Dedifferentiated amniotic fluid mesenchymal stem cell (primary cell): ENCODE data around the gene COQ8A.
"Not testable (repeated sequence)": the region's sequence is repeated elsewhere in the genome, so short reads cannot be mapped to it uniquely, and the experiment has no call there.

Experiments used
- DNase-seq: peaks from one replicate; pipeline ENCODE4 v3.0.0-alpha.2; 2016; ENCODE audit errors: extremely low spot score

COQ8A gene

GRCh38 chr1:226951286-226952117 is 11.4 kb downstream of the COQ8A start:
- DNase-seq = no peak

- DNase-seq = no peak
Measured at GRCh38 chr1:226952118-226952441, 12.0 kb downstream of the COQ8A start.

GRCh38 chr1:226953175-226953800 is 13.2 kb downstream of the COQ8A start:
- DNase-seq = no peak

- no peak for DNase-seq
Measured at GRCh38 chr1:226954337-226954736, 14.2 kb downstream of the COQ8A start.

GRCh38 chr1:226954777-226955176 is 14.7 kb downstream of the COQ8A start:
- no peak for DNase-seq

- not testable (repeated sequence) for DNase-seq
Measured at GRCh38 chr1:226955857-226956256, 15.8 kb downstream of the COQ8A start.

- no peak for DNase-seq
Measured at GRCh38 chr1:226956942-226957713, 17.0 kb downstream of the COQ8A start.

GRCh38 chr1:226957714-226958113 is 17.6 kb downstream of the COQ8A start:
- no peak for DNase-seq

- DNase-seq = no peak
Measured at GRCh38 chr1:226958300-226958699, 18.2 kb downstream of the COQ8A start.

- no peak for DNase-seq
Measured at GRCh38 chr1:226960256-226960655, 20.2 kb downstream of the COQ8A start.

- no peak for DNase-seq
Measured at GRCh38 chr1:226960944-226961765, 21.1 kb downstream of the COQ8A start.

GRCh38 chr1:226962421-226963391 is 22.6 kb downstream of the COQ8A start:
- no peak for DNase-seq

GRCh38 chr1:226964068-226964425 is 24.0 kb downstream of the COQ8A start:
- no peak for DNase-seq

GRCh38 chr1:226964611-226965486 is 24.8 kb downstream of the COQ8A start:
- DNase-seq = no peak

- no peak for DNase-seq
Measured at GRCh38 chr1:226965581-226966440, 25.7 kb downstream of the COQ8A start.

- DNase-seq = no peak
Measured at GRCh38 chr1:226966683-226967082, 26.6 kb downstream of the COQ8A start.

- DNase-seq = no peak
Measured at GRCh38 chr1:226967665-226968064, 27.6 kb downstream of the COQ8A start.

GRCh38 chr1:226971765-226972164 is 31.7 kb downstream of the COQ8A start:
- no peak for DNase-seq

GRCh38 chr1:226972931-226973330 is 32.8 kb downstream of the COQ8A start:
- DNase-seq = no peak
